CD4-positive, alpha-beta T cell treated with Interleukin-21 for 1 hour (primary cell): ENCODE data around the gene PICK1.
"Not testable (repeated sequence)": the region's sequence is repeated elsewhere in the genome, so short reads cannot be mapped to it uniquely, and the experiment has no call there.

Experiments
- DNase-seq: peaks from one replicate; pipeline ENCODE4 v3.0.0-alpha.2; 2020

PICK1 gene

DNA sequence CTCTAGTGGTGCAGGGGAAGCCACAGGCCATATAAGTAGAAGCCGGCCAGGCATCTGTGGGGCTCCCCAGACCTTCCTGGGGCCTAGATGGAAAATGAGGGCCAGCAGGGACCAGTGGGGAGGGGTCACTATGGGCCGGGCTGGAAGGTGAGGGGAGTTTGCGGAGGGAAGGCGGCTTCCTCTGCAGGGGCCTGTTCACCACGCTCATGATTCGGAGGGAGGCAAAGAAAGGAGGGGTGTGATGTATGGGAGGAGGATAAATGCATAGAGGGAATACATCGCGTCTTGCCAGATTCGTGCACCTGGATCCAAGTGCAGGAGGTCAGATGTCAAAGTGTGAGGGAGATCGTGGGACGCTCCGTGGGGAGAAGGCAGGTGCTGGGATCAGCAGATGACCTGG, 19.9 kb downstream of the PICK1 start:
- no peak for DNase-seq

DNA sequence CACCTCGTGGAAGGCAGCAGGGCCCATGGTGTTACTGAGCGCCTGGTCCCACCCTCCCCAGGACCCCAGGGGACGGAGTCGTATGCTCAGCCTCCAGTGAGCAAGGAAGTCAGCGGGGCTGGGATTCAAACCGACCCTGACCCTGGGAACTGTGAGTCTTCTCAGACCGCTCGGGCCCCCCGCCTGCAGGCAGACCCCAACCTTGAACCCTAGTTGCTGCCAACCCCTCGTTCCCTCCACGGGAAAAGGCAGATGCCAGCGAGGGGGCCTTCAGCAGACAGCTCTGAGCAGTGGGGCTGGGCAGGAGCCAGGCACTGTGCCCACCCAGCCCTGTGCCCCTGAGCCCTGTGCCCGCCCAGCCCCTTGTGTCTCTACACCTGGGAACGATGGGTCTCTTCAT, 20.4 kb downstream of the PICK1 start:
- no peak for DNase-seq

DNA sequence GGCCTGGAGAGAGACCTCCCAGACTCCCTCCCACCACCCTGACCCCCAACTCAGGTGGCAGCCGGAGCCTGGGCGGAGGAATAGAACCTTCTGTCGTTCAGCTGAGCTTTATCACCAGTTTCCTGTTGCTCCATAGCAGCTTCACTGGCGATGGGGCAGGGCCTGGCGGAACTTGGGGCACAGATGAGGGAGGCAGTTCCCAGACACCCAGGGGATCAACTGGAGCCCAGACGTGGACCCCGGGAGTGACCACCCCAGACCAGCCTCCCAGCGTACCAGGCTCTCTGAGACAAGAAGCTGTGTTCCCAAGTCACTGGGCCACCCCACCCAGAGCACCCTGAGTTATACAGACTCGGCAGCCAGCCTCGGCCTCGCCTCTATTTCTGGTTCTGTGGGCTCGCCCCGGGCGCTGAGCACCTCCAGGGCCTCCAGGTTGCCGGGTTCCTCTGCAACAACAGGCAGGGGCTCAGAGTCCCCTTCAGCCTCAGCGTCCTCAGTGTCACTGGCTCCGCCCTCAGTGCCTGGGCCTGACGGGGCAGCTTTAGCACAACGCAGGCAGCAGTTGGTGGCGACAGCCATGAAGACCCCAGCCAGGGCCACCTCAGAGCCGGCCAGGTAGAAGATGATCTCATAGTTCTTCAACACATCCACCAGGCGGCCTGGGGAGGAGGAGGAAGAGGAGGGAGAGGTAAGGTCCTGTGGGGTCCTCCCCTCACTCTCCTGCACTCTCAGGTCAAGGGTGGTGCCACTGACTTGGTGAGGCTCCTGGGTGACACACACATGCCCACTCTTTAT, 21.0 kb downstream of the PICK1 start:
- DNase-seq = no peak

DNA sequence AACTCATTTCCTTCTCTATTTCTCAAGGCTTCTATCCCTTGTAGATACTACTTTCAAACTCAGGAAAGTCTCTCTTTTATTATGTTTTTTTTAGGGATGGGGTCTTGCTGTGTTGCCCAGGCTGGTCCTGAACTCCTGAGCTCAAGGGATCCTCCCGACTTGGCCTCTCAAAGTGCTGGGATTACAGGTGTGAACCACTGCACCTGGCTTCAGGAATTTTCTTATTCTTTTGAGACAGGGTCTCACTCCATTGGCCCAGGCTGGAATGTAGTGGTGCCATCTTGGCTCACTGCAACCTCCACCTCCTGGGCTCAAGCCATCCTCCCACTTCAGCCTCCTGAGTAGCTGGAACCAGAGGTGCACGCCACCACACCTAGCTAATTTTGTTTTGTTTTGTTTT, 22.0 kb downstream of the PICK1 start:
- not testable (repeated sequence) for DNase-seq

DNA sequence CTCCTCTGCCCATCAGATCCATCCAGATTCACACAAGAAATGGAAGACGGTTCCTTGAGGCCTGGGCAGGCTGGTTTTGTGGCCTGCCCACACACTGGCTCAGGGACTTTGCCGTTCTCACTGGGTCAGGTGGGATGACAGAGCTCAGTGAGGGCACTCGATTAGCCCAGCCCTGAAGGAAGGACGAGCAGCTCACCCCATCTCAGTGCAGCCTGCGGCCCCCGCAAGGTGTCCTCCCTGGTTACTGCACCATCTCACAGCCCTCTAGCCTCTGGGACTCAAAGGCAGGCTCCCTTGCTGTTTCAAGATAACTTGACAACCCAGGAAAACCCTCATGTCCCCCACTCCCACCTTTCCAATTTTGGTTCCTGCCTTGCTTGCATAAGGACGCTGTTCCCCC, 22.6 kb downstream of the PICK1 start:
- no peak for DNase-seq

DNA sequence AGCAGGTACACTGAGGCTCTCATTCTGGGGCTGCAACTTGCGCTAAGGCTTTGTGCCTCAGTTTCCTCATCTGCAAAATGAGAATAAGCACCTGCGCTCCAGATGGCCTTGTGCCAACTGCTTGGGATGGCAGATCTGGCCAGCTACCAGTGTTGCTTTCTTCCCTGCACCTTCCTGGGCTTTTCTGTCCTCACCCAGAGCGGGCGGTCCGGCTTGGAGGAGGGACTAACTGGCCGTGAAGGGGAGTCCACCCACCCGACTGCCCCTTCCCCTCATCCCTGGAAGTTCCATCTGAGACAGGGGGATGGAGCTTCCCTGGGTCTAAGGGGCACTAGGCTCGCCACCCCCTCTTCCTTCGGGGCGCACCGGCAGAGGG, 23.3 kb downstream of the PICK1 start:
- no peak for DNase-seq

DNA sequence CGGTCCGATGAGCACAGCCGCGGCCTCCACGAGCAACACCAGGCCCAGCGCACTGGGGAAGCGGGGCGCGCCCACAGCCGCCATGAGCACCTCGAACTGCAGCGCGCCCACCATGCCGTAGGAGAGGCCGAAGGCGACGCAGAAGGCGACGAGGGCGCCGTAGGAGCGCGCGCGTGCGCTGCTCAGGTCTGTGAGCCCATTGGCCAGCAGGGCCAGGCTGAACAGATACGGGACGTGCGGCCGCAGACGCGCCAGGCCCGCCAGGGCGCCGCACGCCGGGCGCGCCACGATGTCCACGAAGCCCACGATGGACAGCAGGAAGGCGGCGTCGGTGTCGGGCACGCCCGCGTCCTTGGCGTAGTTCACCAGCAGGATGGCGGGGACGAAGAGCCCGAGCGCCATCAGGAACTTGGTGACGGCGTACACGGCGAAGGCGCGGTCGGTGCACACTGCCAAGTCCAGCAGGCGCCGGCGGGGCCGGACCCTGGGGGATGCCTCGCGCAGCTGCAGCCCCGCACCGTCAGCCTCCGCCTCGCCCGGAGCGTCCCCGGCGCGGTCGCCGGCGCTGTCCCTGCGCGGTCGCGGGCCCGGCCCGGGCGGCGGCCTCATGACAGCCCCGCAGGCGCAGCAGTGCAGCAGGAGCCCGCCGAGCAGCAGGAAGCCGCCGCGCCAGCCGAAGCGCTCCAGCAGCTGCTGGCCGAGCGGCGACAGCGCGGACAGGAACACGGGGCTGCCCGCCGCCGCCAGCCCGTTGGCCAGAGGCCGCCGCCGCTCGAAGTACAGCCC, 23.8 kb downstream of the PICK1 start:
- DNase-seq = no peak

DNA sequence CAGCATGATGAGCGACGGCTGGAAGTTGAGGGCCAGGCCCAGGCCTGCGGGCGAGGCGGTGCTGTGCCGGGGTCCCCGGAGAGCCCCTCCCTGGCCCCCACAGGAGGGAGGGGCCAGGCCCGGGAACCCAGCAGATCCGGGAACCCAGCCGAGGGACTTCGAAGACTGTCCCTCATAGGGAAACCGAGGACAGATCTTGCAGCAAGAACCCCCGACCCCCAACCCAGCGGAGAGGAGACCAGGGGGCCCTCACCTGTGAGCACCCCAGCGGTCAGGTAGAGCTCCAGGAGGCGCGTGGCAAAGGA, 24.4 kb downstream of the PICK1 start:
- no peak for DNase-seq

DNA sequence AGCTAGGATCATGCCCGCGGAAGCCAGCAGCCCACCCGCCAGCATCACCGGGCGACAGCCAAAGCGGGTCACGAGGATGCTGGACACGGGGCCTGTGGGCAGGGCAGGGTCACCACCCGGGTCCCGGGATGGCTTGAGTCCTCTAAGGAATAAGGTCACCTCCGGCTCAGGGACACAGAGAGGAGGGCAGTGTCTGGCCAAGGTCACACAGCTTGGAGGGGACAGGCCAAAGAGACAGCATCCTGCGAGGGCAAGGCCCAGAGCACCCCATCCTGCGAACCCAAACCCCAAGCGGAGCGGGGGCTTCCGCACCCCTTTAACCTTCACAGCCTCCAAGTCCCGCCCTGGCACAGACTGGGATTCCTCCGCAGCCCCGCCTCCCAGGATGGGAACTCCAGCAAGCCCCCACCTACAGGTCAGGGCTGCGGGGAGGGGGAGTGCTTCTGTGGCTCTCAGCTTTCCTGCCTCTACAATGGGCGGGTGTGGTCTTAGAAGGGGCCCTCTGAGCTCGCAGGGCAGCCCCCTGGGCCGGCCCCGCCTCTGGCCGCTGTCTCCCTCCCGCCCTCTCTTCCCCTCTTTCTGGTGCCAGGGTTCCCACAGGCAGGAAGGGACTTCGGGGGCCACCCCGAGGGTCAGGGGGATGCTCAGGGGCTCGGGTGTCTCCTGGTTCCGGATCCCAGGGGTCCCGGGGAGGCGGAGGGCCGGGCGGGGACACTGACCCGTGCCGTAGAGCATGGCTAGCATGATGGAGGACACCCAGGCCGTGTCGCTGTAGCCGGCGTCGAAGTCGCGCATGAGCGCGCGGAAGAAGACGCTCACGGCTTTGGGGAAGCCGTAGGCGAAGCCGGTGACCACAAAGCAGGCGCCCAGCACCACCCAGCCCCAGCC, 25.0 kb downstream of the PICK1 start:
- DNase-seq = no peak

DNA sequence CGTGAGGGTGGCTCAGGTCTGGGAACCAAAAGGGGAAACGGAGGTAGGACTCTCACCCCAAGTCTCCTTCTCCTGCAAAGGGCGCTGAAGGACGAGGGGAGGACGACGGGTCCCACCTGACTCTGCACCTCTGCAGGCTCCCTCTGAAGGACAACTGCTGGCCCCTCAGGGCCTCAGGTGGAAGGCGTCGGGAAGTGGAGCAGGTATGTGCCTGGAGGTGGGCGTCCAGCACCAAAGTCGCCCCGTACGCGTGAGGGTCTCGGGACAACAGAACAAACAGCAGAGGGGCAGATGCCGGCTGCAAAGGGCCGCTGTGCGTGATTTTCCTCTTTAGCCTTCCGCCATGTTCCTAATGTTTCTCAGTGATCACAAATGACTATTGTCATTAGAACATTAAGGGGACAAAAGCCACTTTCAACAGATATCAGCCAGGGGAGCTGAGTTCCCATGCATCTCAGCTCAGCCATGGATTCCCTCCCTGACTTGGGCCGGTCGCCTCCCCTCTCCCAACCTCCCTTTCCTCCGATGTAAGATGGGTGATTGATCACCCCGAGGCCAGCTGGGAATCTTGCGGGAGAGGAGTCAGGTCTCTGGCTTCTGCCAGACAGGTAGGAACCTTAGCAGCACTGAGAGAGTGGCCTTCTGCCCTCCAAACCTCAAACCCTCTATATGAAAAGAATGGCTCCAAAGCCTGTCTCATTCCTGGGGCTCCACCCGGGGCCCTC, 25.9 kb downstream of the PICK1 start:
- DNase-seq = no peak

DNA sequence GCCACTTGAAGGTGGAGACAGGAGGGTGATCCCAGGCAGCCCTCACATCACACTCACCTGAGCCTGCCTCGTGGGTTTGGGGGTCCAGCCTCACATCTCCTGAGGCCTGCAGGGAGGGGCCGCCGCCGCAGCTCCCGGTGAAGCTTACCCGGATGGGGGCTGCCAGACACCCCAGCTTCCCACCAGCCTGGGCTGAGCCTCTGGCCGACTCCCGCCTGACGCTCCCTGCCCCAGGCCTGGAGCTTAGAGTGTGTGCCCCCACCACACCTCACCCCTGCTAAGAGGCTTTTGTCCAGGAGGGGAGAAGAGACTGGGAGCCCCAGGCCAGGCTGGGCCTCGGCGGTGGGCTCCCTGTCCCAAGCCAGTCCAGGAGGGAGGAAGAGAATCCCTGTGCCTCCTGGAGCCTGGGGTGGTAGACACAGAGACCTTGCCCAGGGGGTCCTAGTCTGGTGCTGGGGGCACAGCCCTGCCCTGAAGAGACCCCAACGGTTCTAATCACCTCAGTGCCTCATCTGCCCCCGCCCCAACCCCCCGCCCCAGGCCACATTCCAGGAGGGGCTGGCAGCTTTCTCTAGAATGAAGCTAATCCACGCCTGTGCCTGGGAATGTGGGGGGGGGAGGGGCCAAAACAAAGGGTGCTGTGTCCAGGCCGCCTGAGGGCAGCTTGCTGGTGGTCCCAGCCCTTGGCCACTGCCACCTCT, 26.9 kb downstream of the PICK1 start, which contains the start of gene SLC16A8:
Gene SLC16A8 (minus strand): TSS at position 254 of the 701 bp plus-strand sequence. CDS start 1,311 bp downstream, outside the sequence.
- DNase-seq = no peak

DNA sequence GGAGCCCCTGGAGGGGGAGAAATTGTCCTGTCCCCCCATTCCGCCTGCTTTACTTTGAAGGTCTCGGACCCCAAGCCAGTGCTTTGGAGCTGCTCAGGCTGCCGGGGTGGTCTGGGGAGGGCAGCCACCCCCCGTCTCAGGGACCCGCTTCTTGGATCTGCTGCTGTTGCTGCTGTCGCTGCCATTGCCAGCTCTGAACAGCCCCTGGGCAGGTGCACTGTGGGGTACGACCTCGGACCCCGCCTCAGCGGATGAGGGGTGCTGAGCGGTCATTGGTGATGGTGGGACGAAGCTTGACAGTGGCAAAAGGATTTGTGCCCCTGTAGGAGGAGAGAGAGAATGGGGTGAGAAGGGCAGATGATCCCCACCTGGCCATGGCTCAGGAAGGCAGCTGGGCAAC, 27.9 kb downstream of the PICK1 start:
- no peak for DNase-seq

DNA sequence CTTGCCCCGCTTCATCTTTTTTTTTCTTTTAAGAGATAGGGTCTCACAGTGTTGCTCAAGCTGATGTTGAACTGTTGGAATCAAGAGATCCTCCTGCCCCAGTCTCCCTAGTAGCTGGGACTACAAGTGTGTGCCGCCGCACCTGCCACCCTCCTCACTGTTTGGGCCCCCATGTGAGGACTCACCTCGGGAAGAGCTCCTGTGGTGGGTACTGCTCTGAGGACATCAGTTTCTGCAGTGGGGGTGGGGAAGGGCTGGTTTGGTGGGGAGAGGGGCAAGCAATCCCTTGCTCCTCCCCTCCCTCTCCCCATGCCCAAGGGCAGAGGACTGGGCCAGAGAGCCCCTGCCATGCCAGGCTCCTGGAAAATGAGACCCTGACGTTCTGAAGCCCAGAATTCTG, 28.3 kb downstream of the PICK1 start:
- DNase-seq = no peak

DNA sequence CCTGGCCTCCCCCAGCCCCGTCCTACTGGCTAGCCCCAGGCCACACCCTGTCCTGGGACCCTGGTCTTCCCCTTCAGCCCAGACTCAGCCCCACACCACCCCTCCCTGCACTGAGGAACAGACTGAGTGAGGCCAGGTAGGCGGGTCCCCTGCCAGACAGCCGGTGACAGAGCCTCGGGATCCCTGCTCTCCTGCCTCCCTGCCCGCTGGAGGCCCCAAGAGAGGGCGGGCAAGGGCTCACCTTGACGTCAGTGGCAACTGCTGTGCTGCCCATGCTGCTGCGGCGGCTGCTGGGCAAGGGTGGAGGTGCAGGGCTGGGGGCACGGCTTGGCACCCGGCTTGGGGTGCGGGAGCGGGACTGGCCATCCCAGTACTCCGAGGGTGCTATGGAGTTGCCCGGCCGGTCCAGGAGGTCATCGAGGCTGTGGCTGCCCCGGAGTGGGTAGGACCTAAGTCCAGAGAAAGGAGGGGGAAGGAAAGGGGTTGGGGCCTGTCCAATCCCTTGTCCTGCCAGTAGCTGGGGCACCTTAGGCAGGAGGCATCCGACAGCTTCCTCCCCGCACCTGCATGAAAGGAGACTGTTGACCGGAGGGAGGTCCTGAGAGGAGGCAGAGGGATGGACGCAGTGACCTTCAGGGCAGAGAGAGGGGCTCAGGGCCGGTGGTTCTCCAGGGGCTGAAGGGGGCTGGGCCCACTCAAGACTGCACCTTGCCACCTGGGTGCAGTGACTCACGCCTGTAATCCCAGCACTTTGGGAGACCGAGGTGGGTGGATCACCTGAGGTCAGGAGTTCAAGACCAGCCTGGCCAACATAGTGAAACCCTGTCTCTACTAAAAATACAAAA, 29.0 kb downstream of the PICK1 start:
- DNase-seq = no peak

DNA sequence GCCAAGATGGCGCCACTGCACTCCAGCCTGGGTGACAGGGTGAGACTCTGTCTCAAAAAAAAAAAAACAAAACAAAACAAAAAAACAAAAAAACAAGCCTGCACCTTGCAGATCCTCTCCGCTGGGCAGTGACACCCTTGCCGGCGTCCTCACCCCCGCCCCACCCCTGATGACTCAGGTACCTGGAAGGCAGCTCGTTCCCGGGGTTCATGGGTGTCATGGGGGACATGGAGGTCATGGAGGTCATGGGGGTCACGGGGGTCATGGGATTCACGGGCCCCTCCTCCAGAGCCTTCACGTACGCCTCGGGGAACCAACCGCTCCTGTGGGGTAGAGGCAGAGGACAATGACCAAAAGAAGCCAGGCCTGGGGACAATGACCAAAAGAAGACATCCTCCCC, 29.7 kb downstream of the PICK1 start:
- DNase-seq = no peak

DNA sequence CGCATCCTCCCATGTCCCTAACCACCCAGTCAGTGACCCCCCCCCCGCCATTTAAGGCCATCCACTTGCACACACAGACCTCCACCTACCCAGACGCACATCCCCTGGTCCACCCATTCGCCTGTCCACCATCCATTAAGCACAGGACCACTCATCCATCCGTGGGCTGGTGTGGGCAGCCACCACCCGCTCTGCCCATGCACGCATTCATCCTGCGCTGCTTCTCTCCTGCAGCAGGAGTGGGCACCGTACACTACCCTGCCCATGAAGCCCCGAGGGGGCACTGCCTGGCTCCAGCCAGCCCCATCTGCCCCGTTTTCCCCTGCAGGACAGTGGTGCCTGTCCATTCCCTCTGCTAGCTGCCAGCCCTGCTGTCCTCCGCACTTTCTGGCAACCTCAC, 30.7 kb downstream of the PICK1 start:
- DNase-seq = no peak

DNA sequence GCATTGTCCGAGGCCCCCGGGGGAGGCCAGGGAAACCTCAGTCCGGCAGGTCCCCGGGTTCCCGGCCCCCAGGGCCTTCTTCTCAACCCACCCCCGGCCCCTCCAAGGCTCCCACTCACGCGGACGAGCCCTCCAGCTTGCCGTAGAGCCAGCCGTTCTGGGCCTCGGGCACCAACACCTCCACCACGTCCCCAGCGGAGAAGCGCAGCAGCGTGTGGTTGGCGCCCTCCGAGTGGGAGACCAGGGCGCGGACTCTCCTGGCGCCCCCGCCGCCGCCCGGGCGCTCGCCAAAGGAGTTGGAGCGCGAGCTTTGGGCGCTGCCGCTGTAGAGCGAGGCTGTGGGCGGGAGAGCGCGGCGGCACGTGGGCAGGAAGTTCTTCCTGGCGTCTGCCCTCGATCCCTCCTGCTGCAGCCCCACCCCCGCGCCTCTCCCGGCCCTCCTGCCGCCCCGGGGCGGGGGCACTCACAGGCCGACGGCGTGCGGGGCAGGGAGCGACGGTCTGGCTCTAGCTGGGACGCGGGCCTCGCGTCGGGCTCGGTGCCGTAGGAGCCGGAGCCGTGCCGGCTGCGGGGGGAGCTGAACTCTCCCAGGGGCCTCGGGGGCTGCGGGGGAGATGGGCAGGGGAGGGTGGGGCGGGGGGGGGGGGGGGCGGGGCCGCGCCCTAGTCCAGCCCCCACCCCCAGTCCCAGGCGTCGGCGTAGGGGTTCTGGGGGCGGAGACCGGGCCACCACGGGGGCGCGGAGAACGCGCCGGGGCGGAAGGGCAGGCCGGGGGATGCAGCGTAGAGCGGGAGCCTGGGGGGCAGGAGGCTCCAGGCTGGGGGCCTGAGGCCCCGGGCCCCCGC, 31.6 kb downstream of the PICK1 start:
- DNase-seq = no peak

DNA sequence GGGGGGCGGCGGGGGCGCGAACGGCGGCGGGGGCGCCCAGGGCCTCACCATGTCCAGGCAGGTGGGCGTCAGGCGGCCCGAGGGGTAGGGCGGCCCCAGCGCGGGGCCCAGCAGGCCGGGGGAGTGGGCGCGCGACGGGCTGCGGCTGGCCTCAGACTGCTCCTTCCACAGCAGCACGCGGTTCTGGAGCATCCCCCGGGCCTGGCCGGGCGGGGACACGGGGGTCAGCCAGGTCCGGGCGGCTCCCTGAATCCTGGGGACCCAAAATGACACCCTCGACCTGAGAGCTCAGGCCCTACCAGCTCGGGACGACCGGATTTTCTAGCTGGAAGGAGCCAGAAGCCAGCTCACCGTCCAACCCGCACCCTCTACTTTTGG, 32.3 kb downstream of the PICK1 start:
- DNase-seq = no peak

DNA sequence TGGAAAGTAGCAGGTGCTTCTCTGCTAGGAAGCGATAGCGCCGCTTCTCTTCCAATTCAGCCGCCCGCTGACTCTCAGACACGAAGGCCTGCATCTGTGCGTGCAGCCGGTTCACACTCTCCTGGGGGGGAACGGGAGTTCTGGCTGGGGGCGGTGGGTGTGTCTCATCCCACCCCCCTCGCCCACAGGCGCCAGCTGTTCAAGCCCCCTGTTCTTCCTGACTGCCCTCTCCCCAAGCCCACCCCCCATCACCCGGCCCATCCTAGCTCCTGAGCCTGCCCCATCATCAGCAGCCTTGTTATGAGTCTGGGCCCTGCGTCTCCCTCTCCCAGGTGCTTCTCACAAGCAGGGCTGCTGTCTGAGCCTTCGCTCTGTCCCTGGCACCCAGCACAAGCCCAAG, 39.9 kb downstream of the PICK1 start:
- no peak for DNase-seq
